Testis (tissue), 2 donors: ENCODE results near the gene LRP1.

Experiments
- POLR2A ChIP-seq: fragments of 450-650 bp; IDR thresholded peaks from one replicate; pipeline ENCODE4 v1.6.1; 2017; ENCODE audit warnings: antibody characterized with exemption, mild to moderate bottlenecking, moderate library complexity
- TF ChIP-seq, protein P1 (sequence below), 3 experiments: fragments of 450-650 bp in 2 of 3; fragments of 200-600 bp in 1 of 3; sonication (generic) in 1 of 3; IDR thresholded peaks; one replicate each; pipeline ENCODE4 v1.5.1; 2016 to 2019; ENCODE audit warnings: antibody characterized with exemption in 3 of 3, mild to moderate bottlenecking in 2 of 3, moderate library complexity in 1 of 3

- TF ChIP-seq, protein P1, sequence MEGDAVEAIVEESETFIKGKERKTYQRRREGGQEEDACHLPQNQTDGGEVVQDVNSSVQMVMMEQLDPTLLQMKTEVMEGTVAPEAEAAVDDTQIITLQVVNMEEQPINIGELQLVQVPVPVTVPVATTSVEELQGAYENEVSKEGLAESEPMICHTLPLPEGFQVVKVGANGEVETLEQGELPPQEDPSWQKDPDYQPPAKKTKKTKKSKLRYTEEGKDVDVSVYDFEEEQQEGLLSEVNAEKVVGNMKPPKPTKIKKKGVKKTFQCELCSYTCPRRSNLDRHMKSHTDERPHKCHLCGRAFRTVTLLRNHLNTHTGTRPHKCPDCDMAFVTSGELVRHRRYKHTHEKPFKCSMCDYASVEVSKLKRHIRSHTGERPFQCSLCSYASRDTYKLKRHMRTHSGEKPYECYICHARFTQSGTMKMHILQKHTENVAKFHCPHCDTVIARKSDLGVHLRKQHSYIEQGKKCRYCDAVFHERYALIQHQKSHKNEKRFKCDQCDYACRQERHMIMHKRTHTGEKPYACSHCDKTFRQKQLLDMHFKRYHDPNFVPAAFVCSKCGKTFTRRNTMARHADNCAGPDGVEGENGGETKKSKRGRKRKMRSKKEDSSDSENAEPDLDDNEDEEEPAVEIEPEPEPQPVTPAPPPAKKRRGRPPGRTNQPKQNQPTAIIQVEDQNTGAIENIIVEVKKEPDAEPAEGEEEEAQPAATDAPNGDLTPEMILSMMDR (IDR thresholded peaks at IDR 0.05) = no peak
- TF ChIP-seq POLR2A = no peak
Measured at GRCh38 chr12:57139796-57140649, 11.7 kb downstream of the LRP1 start.
